GM18502 (cell line): Measurements from ENCODE around the gene ACAP2.
"Not testable (repeated sequence)": the region's sequence is repeated elsewhere in the genome, so short reads cannot be mapped to it uniquely, and the experiment has no call there.

Experiments
- ATAC-seq: cut with Tn5 transposase; IDR thresholded peaks from one replicate; pipeline ENCODE4 v1.9.1; 2021; ENCODE audit warnings: mild to moderate bottlenecking; ENCODE audit not compliant: unreplicated experiment, poor library complexity

ACAP2 gene

DNA sequence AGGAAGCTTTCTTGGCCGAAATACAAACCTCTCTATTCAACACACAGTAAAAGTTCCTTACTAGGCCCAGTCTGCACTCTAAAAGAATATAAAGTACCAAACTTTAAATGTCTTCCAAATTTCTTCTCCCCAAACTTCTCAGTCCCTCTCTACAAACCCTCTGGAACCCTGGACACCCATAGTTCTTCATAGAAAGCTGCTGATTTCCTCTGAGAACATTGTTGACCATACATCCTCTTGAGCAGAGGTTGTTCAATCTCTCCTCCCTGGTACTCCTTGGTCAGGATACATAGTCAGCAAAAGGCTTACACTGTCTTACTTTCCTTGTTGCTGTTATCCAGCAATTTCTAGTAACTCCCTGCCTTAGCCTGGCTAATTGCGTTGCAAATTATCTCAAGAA lies 3.1 kb upstream of the ACAP2 start:
- ATAC-seq, result no peak

DNA sequence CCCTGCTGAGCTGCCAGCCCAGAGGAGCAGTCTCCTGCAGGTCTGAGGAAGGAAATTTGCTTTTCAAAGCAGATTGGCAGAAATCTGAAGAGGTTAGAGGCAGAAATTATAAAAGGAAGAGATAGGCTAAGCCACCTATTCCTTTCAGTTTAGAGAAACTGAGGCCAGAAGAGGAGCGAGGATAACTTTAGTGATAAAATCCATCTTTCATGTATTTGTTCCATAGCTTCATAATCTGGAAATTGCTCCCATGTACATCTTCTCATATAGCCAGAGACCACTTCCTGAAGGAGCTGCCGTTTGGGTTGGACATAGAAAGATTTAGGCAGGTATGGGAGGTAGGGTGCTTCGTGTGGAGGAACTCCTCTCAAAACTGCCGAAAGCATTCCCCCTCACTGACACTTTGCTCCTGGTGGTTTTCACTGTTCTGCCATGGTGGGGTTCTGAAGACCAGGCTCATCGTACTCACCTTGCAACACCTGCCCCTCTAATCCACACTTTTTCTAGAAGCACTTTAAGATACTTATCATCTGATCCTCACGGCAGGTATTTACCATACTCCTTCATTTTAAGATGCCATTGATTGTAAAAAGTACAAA lies 670 bp upstream of the ACAP2 start:
- ATAC-seq, result no peak

DNA sequence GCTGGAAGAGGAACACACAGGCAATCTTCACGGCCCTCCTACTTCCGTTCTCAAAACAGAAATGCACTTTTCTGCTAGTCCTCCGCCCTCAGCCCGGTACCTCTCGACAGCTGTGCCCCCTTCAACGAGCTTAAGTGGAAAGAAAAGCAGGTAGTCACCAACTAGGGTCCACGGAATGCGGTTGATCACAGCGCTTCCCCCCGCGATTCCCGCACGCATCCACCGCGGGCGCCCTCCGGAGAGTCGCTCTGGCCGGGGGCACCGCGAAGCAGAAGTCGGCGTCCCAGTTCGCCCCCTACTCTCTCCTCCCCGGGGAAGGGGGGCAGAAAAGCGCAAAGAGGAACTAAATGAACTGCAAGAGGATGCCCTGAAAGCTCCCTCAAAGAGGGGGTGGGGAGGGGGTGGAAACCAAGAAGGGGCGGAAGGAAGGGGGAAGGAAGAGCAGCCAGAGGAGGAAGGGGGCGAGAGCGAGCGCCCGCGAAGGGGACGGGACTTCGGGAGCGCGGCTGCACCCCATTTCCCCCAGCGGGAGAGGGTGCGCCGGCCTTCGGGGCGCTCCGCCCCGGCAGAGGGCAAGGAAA lies 738 bp downstream of the ACAP2 start:
- ATAC-seq, result peak; percentile 11

DNA sequence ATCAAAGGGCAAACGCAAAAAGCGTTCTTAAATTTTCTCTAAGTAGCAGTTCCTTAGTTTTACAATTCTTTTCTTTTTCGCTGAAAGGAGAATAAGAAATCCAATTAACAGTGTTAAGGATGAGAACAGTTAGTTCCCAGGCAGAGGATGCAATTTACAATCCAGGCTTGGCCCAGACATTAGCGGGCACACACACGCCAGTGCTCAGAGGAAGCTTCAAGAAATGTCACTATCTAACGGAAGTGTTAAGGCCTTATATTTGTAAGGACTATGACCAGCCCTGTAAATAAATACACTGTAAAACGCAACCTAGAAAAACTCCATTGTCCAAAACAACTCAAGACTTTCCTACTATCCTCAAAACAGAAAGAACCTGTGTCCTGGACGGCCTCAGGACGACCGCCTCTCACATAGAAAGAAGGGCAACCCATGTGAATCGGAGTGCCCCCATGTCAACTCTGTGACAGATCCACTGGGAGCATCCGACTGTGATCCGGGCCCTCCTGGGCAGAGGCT lies 1.3 kb downstream of the ACAP2 start:
- no peak for ATAC-seq

DNA sequence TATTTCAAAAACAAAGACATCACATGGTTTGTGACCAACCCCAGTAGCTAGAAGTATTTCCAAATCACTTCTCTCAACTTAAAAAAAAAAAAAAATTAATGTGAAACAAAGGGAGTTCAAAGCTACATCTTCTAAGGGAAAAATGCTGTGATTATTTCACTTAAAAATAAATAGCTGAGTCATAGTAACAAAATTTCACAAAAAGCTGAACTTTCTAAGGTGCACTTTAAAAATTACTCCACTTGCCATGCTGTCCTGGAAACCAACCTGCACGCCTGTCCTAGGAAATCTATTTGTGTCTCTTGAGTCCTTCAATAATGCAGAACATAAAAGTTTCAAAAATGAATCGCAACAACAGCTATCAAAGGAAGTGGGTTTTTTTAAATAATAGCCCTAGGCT lies 1.8 kb downstream of the ACAP2 start:
- no peak for ATAC-seq

DNA sequence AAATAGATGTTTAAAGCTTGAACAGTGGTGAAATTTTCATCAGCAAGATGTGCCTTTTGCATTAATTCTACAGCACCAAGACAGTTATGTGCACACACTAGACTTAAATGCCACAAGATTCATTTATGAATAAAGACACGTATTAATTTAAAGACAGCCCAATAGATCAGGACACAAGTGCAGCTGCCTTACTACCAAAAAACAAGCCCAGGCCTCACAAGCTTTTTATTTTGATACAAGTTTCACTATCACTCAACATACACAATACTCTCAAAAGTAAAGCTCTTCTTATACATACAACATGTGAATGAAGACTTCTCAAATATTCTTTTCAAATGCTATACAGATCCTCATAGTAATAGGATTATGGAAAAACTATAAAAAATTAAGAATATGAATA lies 2.4 kb downstream of the ACAP2 start:
- no peak for ATAC-seq

DNA sequence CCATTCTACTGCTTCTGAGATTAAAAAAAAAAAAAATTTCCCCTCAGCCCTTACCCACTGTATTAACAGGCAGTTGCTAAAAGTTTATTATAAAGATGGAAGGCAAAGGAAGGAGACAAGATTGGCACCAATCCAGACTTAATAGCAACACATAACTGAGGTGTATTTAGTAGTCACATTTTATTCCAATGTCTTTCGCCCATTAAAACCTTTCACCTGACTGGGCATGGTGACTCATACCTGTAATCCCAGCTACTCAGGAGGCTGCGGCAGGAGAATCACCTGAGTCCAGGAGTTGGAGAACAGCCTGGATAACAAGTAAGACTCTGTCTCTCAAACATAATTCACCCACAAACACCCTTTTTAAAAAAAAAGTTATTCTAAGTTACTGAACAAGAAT lies 4.4 kb downstream of the ACAP2 start:
- ATAC-seq, result no peak

DNA sequence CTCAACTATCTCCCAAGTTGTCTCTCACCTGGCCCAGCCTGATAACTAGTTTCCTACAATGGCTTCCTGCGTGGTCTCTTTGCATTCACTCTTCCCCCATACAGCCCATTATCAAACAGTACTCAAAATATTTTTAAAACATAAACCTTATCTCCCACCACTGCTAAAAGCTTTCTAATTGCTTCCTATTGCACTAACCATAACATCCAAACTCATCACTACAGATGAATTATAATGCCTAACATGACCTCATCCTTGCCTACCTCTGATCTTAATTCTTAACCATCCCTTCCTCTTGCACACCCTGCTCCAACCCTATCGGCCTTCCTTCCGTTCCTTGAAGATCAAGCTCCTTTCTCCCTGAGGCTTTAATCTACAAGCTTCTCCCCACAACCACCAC lies 17.0 kb downstream of the ACAP2 start:
- no peak for ATAC-seq

DNA sequence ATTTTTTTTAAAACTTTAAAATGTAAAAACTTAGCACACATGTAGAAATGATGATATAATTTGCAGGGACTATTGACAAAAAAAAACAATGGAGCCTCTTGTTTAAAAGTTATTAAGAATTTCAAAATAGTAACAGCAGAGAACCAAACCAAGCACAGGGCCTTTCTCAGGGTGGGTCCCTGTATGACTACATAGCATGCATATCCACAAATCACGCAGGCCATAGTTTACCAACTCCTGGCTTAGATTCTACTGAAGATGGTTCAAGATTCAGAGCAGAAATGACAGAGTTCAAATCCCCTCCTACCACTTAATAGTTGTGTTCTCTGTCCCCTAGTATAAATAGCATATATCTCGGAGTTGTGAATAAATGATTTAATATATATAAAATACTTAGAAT lies 19.0 kb downstream of the ACAP2 start:
- ATAC-seq, result no peak

DNA sequence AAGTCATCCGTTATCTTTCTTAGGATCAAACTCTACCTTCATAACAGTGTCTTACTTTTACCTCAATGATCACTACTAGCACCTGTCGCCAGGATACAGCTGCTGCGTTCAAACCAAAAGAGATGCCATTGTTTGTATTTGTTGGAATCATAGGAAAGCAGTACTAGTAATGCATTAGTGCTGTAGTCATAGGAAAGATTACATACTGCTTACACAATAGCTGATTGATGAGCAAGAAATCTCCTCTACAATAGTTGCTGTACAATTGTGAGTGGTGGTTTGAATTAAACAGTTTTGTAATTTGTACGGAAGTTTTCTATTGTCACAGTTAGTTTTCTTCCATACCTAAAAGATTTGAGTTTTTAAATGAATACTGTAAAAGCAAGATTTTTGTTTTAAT lies 21.4 kb downstream of the ACAP2 start:
- ATAC-seq, result no peak

DNA sequence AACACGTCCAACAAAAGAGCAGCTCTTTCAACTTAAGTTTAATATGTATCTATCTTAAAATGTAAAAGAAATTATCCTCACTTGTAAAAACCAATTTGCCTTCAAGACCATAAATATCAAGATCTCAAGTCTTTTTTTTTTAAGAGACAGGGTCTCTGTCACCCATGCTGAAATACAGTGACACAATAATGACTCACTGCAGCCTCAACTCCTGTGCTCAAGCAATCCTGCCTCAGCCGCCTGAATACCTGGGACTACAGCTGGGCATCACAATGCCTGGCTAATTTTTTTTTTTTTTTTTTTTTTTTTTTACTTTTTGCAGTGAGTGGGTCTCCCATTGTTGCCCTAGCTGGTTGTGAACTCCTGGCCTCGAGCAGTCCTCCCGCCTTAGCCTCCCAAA lies 26.0 kb downstream of the ACAP2 start:
- no peak for ATAC-seq

DNA sequence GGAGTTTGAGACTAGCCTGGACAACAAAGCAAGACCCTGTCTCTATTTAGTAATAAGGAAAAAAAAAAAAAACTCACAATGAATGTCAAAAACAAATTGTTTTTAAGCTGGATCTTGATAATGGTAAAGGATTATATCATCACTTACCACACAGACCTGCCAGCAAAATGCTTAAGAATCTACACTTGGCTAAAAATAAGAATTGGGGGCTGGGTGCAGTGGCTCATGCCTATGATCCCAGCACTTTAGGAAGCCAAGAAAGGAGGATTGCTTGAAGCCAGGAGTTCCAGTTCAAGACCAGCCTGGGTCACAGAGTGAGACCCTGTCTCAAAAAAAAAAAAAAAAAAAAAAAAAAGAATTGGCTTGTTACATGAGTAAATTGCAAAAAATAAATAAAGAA lies 31.0 kb downstream of the ACAP2 start:
- no peak for ATAC-seq

DNA sequence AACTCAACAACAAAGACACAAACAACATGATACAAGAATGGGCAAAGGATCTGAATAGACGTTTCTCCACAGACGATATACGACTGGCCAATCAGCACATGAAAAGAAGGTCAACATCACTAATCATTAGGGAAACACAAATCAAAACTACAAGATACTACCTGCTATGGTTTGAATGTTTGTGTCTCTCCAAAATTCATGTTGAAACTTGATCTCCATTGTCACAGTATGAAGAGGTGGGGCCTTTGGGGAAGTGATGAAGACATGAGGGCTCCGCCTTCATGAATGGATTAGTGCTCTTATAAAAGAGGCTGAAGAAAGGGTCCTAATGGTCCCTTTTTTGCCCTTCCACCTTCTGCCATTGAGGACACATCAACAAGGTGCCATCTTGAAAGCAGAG lies 32.3 kb downstream of the ACAP2 start:
- no peak for ATAC-seq

DNA sequence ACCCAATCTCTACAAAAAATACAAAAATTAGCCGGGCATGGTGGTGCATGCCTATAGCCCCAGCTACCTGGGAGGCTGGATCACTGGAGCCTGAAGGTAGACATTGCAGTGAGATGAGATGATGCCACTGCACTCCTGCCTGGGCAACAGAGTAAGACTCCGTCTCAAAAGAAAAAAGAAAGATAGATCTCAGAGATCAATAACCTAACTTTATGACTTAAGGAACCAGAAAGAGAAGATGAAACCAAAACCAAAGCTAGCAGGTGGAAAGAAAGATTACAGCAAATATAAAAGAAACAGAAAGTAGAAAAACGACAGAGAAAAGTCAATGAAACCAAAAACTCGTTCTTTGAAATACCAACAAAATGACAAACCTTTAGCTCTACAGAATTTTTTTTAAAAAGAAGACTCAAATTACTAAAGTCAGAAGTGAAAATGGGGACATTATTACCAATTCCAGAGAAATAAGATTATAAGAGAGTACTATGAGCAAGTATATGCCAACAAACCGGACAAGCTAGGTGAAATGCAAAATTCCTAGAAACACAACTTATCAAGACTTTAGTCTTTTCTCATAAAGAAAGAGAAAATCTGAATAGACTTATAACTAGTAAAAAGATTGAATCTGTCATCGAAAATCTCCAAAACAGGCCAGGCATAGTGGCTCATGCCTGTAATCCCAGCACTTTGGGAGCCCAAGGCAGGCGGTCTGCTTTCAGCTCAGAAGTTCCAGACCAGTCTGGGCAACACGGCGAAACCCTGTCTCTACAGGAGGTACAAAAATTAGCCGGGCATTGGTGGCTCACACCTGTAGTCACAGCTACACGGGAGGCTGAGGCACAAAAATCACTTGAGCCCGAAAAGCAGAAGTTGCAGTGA lies 35.0 kb downstream of the ACAP2 start:
- ATAC-seq, result peak; percentile 56

DNA sequence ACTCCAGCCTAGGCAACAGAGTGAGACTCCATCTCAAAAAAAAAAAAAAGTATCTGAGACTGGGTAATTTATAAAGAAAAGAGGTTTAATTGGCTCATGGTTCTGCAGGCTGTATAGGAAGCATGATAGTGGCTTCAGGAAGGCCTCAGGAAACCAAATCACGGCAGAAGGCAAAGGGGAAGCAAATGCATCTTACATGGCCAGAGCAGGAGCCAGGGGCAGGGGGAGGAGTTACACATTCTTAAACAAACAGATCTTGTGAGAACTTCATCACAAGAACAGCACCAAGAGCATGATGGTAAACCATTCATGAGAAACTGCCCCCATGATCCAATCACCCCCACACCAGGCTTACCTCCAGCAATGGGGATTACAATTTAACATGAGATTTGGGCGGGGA lies 37.2 kb downstream of the ACAP2 start:
- ATAC-seq, result no peak

DNA sequence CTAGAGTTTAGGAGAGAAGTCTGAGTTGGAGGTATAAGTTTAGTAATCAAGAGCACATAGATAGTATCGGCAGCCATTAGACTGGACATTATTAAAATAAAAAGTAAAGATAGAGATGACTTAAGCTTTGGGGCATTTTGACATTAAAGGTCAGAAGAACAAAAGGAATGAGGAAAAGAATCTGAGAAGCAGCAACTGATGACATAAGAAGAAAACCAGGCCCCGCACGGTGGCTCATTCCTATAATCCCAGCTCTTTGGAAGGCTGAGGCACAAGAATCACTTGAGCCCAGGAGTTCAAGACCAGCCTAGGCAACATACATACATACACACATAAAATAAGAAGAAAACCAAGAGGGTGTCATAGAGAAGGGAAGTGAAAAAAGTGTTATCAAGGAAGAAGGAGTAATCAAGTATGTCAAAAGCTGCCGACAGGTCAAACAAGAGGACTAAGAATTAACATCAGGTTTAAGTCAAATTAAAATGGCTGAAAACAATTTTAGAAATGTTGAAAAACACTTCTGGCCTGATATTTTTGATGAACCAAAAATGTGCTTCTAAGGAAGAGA lies 38.9 kb downstream of the ACAP2 start:
- ATAC-seq, result no peak

DNA sequence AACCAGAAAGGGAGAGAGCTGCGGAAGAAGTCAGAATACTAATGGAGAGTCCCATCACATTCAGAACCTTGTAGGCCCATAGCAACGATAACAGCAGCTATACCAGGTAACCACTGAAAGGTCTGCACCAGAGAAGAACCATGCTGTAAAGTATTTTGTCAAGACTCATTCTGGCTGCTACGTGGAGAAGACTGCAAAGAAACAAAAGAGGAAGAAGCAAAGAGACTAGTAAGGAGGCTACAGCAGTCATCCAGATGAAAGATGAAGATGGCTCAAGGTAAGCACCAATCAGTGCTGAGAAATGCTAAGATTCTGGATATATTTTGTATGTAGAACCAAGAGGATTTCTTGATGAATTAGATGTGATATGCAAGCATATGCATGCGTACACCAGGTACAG lies 39.6 kb downstream of the ACAP2 start:
- ATAC-seq, result no peak

DNA sequence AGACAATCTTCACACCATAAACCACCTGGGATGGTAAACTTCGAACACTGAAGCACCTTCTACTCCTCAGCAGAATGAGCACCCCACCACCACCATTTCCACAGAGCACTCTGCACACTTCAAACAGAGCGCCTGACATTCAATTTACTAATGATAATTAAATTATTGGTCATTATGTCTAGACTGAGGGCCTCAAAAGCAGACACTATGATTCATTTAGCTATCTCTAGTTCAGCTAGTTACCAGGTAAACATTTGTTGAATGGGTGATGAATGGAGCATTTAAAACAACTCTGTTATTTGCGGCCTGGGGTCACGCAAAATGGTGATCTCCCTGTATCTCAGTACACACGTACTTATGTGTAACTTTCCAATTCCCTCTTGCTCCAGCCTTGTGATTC lies 40.9 kb downstream of the ACAP2 start:
- no peak for ATAC-seq

DNA sequence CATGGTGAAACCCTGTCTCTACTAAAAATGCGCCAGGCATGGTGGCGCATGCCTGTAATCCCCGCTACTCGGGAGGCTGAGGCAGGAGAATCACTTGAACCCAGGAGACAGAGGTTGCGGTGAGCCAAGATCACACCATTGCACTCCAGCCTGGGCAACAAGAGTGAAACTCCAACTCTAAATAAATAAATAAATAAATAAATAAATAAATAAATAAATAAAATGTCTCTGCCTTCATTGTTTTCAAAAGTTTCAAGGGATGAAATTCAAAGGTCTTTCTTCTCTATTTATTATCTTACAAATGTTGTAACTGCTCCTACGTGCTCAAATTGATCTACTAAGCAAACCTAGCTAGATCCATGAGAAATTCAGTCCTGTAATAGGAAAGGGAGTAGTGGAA lies 44.4 kb downstream of the ACAP2 start:
- not testable (repeated sequence) for ATAC-seq

DNA sequence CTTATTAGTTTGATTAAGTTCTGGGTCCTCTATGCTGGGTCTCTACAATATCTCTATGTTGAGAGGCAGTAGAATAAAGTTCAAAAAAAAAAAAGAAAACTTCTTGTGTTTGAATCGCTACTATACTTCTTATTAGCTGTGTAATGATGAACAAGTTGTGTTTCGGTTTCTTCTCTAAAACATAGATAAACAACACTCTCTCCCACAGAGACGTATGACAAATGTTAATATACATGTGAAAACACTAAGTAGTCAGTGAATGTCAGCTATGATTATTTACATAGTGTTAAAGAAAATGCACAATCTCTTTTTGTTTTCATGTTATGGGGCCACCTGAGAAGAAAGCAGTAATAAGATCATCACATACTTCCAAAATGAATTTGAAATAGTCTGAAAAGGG lies 45.3 kb downstream of the ACAP2 start:
- no peak for ATAC-seq

DNA sequence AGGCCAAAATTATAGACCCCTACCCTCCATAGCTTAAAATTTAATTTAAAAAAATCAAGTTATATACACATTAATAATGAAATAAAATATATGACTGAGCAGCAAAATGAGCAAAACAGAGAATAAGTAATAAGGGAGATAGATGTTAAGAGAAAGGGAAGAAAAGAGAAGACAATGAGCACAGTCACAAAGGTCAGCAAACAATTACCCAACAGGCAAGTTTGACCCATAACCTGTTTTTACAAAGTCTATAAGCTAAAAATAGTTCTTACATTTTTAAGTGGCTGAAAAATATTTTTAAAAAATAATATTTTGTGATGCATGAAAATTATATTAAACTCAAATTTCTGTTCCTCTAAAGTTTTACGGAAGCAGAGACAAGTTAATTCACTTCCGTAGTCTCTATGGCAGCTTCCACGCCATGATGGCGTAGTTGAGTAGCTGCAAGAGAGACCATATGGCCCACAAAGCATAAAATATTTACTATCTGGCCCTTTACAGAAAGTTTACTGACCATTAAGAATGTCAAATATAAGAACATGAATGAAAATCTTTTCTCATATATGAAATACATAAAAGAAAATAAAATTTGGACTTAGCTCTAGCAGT lies 47.5 kb downstream of the ACAP2 start:
- no peak for ATAC-seq
